Amniotic stem cell (primary cell): ENCODE results near the gene ALB.

Source experiments
- DNase-seq: peaks from one replicate; lab custom pipeline; 2025; lab: John Stamatoyannopoulos, UW

ALB gene

GRCh38 chr4:73451981-73452747 is 48.1 kb downstream of the ALB start:
- DNase-seq = no peak

- no peak for DNase-seq
Measured at GRCh38 chr4:73452953-73453700, 49.0 kb downstream of the ALB start.

GRCh38 chr4:73453701-73454005 is 49.6 kb downstream of the ALB start:
- no peak for DNase-seq

- no peak for DNase-seq
Measured at GRCh38 chr4:73454920-73455319, 50.8 kb downstream of the ALB start.

- no peak for DNase-seq
Measured at GRCh38 chr4:73456177-73457022, 52.3 kb downstream of the ALB start.

- DNase-seq = no peak
Measured at GRCh38 chr4:73458184-73459047, 54.3 kb downstream of the ALB start.

- no peak for DNase-seq
Measured at GRCh38 chr4:73459048-73459421, 54.9 kb downstream of the ALB start.

GRCh38 chr4:73460913-73461522 is 56.9 kb downstream of the ALB start:
- no peak for DNase-seq

GRCh38 chr4:73468170-73468569 is 64.1 kb downstream of the ALB start:
- DNase-seq = no peak

GRCh38 chr4:73470728-73471127 is 66.6 kb downstream of the ALB start:
- DNase-seq = no peak
